BJ (cell line): ENCODE data around the gene GPANK1. TPM values are rescaled to one million over a fixed set of nuclear protein-coding genes. Genes with fewer than 3 reads are reported as not detected.
A peak's percentile ranks its signal among the peaks of the same experiment; 100 is the strongest.

Experiments used
- CTCF ChIA-PET: fragments of 350-600 bp; formaldehyde crosslinking; extraction: SDS; loops from one replicate; lab custom pipeline; 2021; ENCODE audit warnings: antibody characterized with exemption, inconsistent platforms; lab: Yijun Ruan, JAX
- POLR2A ChIA-PET: fragments of 300-600 bp; sonication (Branson Sonifier 250); formaldehyde crosslinking; extraction: SDS; loops from one replicate; lab custom pipeline; 2021; ENCODE audit warnings: antibody characterized with exemption; lab: Charles Lee
- DNase-seq: peaks from one replicate; pipeline ENCODE4 v3.0.0-alpha.2; 2011; ENCODE audit warnings: low read depth
- H3K27me3 ChIP-seq: 2 replicates; pipeline ENCODE4 v1.6.0; 2011; ENCODE audit warnings: low read length; ENCODE audit not compliant: control insufficient read depth, insufficient read depth
- H3K36me3 ChIP-seq: 2 replicates; pipeline ENCODE4 v1.5.1; 2011; ENCODE audit warnings: low read length; ENCODE audit not compliant: control insufficient read depth, insufficient read depth
- H3K4me3 ChIP-seq: 2 replicates; pipeline ENCODE4 v1.5.1; 2011; ENCODE audit warnings: low read depth, mild to moderate bottlenecking, control low read depth, low read length
- polyA plus RNA-seq: library from polyadenylated mRNA; depleted of rRNA; stranded (reverse); fragments of >200 nt; gene quantifications from 2 replicates; pipeline ENCODE4 v1.2.3, GENCODE V29; 2011
- TF ChIP-seq, protein P1 (sequence below): IDR thresholded peaks from 2 replicates; pipeline ENCODE4 v1.5.1; 2011; ENCODE audit warnings: low read depth, mild to moderate bottlenecking, control low read depth, inconsistent platforms, low read length, moderate library complexity; ENCODE audit not compliant: insufficient read depth

The GPANK1 gene
- polyA plus RNA-seq, 1 experiment, result 15.0 TPM

DNA sequence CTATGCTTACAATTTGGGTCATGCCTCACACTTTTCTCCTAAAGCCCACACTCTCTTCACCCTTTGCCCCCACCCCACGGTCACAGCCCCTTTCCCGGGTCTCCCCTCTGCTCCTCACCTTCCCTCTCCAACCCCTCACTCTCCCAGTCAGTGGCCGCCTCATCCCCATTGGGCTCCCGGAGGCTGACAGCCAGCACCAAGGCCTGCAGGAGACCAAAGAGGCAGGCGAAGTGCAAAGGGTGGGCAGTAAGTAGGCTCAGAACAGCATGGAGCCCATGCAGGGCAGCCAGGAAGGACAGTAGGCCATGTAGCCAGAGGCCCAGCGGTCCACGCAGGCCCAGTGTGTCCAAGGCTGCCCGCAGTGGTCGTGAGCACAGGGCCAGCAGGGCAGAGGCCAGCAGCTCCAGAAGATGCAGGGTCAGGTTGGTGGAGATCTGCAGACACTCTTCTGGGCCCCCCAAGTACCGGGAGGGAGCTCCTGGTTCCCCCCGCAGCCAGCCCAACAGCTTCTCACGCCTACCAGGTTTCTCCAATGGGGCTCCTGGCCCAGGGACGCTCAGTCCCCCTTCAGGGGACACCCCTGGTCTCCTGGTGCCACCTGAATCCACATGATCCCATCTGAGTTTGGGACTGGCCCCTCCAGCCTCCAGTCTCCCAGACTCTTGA is 5.7 kb downstream of the GPANK1 start:
- Histone ChIP-seq H3K36me3 (peaks cover 8% of the 10 kb centered on the region), H3K4me3 (peak overlapping the region; percentile 59), H3K27me3 (no peaks in the 10 kb centered on the region)
- POLR2A ChIA-PET, result interaction anchor here (0.7 kb wide), 1 partner anchor 238 kb away, joined by 10 read pairs; the partner anchor contains the start of gene EHMT2
- TF ChIP-seq, protein P1, sequence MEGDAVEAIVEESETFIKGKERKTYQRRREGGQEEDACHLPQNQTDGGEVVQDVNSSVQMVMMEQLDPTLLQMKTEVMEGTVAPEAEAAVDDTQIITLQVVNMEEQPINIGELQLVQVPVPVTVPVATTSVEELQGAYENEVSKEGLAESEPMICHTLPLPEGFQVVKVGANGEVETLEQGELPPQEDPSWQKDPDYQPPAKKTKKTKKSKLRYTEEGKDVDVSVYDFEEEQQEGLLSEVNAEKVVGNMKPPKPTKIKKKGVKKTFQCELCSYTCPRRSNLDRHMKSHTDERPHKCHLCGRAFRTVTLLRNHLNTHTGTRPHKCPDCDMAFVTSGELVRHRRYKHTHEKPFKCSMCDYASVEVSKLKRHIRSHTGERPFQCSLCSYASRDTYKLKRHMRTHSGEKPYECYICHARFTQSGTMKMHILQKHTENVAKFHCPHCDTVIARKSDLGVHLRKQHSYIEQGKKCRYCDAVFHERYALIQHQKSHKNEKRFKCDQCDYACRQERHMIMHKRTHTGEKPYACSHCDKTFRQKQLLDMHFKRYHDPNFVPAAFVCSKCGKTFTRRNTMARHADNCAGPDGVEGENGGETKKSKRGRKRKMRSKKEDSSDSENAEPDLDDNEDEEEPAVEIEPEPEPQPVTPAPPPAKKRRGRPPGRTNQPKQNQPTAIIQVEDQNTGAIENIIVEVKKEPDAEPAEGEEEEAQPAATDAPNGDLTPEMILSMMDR, result no peak
- CTCF ChIA-PET, result no interaction called here
- DNase-seq, result no peak

DNA sequence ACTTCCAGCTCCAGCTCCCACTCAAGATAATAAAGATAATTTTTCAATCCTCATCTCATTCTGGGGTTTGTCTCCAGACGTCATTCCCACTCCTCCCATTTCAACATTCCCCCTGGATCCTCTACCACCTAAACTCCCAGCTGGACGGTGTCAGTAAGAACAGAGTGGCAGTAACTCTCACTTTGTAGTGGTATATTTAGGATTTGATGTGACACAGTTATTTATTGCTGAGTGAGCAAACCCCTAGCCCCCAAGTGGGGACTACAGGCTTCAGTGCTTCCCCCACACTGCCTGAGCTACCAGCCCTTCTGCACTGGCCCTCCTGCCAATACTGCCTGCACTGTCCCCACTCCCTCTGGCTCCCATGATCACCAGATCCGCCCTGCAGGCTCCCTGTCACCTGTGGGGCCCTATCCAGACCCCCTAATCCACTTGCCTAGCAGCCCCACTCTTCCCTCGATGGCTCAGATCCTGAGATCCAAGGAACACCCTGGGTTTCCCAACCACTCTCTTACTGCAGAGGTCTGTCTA is 6.6 kb downstream of the GPANK1 start:
- ChIA-PET CTCF (no interaction called here), POLR2A (interaction anchor here (0.7 kb wide), 1 partner anchor 239 kb away, joined by 10 read pairs; the partner anchor contains the start of gene EHMT2)
- TF ChIP-seq, protein P1, result no peak
- H3K27me3 ChIP-seq, result no peaks in the 10 kb centered on the region
- no peak for DNase-seq
- no peak overlapping the region for H3K4me3 ChIP-seq
- peaks cover 8% of the 10 kb centered on the region for H3K36me3 ChIP-seq

DNA sequence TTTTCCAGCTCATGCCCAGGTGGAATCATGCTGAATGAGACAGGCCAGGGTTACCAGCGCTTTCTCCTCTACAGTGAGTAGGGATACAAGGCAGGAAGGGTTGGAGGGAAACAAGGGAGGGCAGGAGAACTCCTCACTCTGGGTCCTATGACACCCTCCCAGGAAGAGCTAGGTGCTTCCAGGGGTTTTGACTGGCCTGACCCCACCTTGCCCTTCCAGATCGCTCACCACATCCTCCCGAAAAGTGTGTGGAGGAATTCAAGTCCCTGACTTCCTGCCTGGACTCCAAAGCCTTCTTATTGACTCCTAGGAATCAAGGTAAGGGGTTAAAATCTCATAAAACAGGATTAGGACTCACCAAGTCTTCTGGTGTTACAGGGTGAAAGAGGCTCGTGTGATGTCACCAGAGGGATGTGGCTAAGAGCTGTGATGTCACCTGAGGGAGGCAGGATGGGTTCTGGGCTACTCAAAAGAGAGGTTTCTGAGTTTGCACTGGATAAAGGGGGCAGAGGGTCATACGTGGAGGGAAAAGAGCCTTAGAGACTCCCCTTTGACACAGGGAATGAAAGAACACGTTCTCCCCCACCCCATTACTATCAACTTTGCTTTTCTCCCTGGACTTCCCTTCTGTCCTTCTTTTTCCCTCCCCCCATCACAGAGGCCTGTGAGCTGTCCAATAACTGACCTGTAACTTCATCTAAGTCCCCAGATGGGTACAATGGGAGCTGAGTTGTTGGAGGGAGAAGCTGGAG is 7.2 kb downstream of the GPANK1 start:
- CTCF ChIA-PET, result no interaction called here
- POLR2A ChIA-PET, result no interaction called here
- peaks cover 8% of the 10 kb centered on the region for H3K36me3 ChIP-seq
- no peaks in the 10 kb centered on the region for H3K27me3 ChIP-seq
- no peak overlapping the region for H3K4me3 ChIP-seq
- DNase-seq, result no peak
- TF ChIP-seq, protein P1, result no peak

DNA sequence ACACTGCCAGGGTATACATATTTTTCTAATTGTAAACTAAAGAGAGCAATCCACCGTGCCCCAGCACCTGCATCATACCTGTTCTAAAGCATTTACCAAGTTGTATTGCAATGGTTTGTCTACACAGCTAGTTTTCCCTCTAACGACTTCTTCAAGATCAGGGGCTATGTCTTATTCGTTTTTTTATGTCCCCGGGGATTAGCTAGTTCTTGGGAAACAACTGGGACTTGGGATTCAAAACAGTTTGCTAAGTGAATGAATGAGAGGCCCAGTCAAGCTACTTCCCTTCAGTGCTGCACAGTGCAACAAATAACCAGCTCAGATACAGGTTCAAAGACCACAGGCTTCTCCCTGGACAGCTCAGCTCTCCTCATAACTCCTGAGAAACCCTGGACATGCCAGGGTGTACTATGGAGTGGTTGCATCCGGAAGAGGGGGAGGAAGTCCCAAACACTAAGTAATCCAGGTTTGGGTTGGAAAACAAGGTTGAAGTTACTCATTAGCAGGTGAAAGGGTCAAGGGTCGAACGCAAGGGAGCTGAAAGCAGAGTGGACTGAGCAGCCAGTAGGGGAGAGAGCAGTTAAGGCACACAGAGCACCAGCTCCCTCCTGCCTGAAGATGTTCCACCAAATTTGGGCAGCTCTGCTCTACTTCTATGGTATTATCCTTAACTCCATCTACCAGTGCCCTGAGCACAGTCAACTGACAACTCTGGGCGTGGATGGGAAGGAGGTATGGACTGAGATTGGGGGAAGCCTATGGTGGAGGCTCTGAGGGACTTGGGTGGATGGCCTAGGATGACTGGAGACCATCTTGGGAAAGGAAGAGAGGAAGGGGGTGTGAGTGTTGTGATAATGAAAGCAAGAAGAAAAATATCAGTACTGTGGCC is 9.2 kb downstream of the GPANK1 start, which contains the start of gene APOM:
TSS of gene APOM (plus strand) at position 546 of the 889 bp plus-strand sequence. CDS start at position 619, 73 bp downstream.
- peaks cover 4% of the 10 kb centered on the region; the same call in 1 of the 2 replicates for H3K36me3 ChIP-seq
- TF ChIP-seq, protein P1, result no peak
- no peak for DNase-seq
- no peak within 1 kb of the TSS for H3K4me3 ChIP-seq
- no peaks in the 10 kb centered on the region for H3K27me3 ChIP-seq
- CTCF ChIA-PET, result interaction anchor here (0.7 kb wide), 1 partner anchor 9 kb away, joined by 4 read pairs; the partner anchor contains the start of gene GPANK1
- POLR2A ChIA-PET, result no interaction called here
